Chondrocyte (in vitro differentiated cells): ENCODE data around the gene LRMDA. TPM values are rescaled to one million over a fixed set of nuclear protein-coding genes. Genes with fewer than 3 reads are reported as not detected.

Source experiments
- DNase-seq: peaks from one replicate; pipeline ENCODE4 v3.0.0; 2021; ENCODE audit warnings: mixed read lengths, low spot score
- H3K27ac Mint-ChIP-seq: one replicate; pipeline ENCODE4 v1.8.0; 2021; ENCODE audit warnings: mild to moderate bottlenecking, moderate library complexity, mixed read lengths; ENCODE audit not compliant: unreplicated experiment
- H3K27me3 Mint-ChIP-seq: 2 replicates; pipeline ENCODE4 v1.8.0; 2021; ENCODE audit warnings: low read depth, mixed read lengths
- H3K36me3 Mint-ChIP-seq: 2 replicates; pipeline ENCODE4 v1.8.0; 2021; ENCODE audit warnings: low read depth, mixed read lengths
- H3K4me1 Mint-ChIP-seq: 2 replicates; pipeline ENCODE4 v1.8.0; 2021; ENCODE audit warnings: low read depth, mild to moderate bottlenecking, mixed read lengths
- H3K4me3 Mint-ChIP-seq: one replicate; pipeline ENCODE4 v1.8.0; 2021; ENCODE audit warnings: mild to moderate bottlenecking, moderate library complexity, mixed read lengths; ENCODE audit not compliant: unreplicated experiment
- H3K9me3 Mint-ChIP-seq: 2 replicates; pipeline ENCODE4 v1.8.0; 2021; ENCODE audit warnings: low read depth, mixed read lengths
- total RNA-seq: library from RNA; stranded (reverse); gene quantifications from 3 replicates; pipeline ENCODE4 v1.2.1, GENCODE V29; 2021
- TF ChIP-seq, protein P1 (sequence below): fragments of 200-600 bp; sonication (generic); IDR thresholded peaks from 2 replicates; pipeline ENCODE4 v1.5.0; 2021; ENCODE audit warnings: antibody characterized with exemption, mild to moderate bottlenecking, moderate library complexity

The LRMDA gene
- total RNA-seq, 1 donor from 2014 or later, result 2.8 TPM

DNA sequence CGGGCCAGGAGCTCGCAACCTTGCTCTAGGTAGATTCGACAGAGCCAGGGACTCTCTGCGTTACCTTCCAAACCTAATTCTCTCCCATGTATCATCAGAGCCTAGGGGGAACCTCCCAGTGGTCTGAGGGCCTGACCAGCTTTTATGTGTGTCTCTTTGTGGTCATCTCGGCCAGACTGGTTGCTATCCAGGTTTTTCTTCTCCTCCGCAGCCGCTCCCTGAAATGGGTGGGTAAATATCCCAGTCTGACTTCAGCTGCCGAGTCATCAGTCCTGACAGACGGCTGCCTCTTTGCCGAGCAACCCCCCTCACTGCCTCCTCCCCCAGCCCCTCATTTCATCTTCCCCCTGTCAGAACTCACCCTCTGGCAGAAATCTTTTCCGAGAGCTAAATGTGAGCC is 578.1 kb downstream of the LRMDA start:
- Mint-ChIP-seq H3K27ac (no peak overlapping the region), H3K27me3 (peaks cover 36% of the 10 kb centered on the region), H3K4me3 (no peak overlapping the region), H3K9me3 (no peaks in the 10 kb centered on the region), H3K36me3 (no peaks in the 10 kb centered on the region), H3K4me1 (no peaks in the 10 kb centered on the region)
- DNase-seq, result no peak
- TF ChIP-seq, protein P1, sequence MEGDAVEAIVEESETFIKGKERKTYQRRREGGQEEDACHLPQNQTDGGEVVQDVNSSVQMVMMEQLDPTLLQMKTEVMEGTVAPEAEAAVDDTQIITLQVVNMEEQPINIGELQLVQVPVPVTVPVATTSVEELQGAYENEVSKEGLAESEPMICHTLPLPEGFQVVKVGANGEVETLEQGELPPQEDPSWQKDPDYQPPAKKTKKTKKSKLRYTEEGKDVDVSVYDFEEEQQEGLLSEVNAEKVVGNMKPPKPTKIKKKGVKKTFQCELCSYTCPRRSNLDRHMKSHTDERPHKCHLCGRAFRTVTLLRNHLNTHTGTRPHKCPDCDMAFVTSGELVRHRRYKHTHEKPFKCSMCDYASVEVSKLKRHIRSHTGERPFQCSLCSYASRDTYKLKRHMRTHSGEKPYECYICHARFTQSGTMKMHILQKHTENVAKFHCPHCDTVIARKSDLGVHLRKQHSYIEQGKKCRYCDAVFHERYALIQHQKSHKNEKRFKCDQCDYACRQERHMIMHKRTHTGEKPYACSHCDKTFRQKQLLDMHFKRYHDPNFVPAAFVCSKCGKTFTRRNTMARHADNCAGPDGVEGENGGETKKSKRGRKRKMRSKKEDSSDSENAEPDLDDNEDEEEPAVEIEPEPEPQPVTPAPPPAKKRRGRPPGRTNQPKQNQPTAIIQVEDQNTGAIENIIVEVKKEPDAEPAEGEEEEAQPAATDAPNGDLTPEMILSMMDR, result no peak

DNA sequence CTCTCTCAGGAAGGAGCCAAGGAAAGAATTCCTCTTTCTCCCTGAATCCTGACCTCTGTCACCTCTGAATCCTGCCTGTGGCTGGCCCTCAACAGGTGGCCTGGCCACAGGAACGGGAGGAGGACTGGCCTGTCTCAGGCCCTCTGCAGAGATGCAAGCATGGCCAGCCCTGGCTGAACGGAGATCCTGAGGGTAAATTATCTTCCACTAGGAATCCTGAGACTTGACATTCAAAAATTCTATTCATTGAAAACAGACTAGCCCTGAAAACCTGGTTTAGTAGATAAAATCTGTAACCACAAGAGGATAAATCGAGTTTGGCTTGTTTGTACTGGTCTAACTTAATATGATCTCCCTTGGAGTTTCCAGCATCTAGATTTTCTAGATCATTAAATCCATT is 579.3 kb downstream of the LRMDA start:
- DNase-seq, result no peak
- Mint-ChIP-seq H3K27ac (no peak overlapping the region), H3K27me3 (peaks cover 32% of the 10 kb centered on the region), H3K4me1 (no peaks in the 10 kb centered on the region), H3K9me3 (no peaks in the 10 kb centered on the region), H3K4me3 (no peak overlapping the region), H3K36me3 (no peaks in the 10 kb centered on the region)
- TF ChIP-seq, protein P1, result no peak

DNA sequence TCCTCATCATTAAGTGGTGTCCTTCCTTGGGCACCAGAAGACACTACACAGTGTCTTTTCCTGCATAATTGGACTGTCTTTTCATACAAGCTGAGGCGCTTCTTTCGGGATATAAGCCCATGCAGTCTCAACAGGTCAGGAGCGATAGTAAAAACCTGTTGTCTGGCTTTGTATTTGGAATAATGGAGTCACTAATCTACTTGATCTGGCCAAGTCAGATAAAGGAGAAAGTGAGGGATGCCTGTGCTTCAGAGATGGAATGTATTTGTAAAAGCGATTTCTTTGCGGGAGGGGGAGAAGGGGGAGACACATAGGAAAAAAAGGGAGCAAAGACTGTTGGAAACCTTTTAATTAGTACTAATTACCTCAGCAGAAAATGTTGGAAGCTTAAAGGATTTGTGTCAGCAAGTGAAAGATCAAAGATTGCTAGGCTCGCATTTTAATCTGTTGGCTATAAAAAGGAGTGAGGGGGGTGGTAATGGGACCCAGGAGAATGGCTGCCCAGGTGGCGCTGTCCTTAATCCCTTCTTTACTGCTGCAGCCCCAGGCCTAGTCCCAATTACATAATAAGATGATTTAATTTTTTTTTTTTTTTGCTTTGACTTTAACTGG is 581.4 kb downstream of the LRMDA start:
- no peaks in the 10 kb centered on the region for H3K9me3 Mint-ChIP-seq
- no peaks in the 10 kb centered on the region for H3K4me1 Mint-ChIP-seq
- TF ChIP-seq, protein P1, result no peak
- no peak overlapping the region for H3K4me3 Mint-ChIP-seq
- no peak for DNase-seq
- peaks cover 22% of the 10 kb centered on the region for H3K27me3 Mint-ChIP-seq
- no peak overlapping the region for H3K27ac Mint-ChIP-seq
- no peaks in the 10 kb centered on the region for H3K36me3 Mint-ChIP-seq

DNA sequence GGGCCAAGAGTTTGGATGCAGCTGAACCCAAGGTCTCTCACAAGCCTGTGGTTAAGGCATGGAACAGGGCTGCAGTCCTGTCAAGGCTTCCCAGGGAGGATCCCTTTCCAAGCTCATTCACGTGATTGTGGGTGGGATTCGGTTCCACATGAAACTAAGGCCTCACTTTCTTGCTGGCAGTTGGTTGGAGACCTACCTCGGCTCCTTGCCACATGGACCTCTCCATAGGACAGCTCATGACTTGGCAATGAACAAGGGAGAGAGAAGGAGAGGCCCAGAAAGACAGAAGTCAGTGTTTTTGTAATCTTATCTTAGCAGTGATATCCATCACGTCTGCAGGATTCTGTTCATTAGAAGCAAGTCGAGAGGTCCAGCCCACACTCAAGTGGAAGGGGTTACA is 583.8 kb downstream of the LRMDA start:
- TF ChIP-seq, protein P1, result no peak
- Mint-ChIP-seq H3K36me3 (no peaks in the 10 kb centered on the region), H3K4me3 (no peak overlapping the region), H3K4me1 (no peaks in the 10 kb centered on the region), H3K27ac (no peak overlapping the region), H3K27me3 (peaks cover 12% of the 10 kb centered on the region), H3K9me3 (no peaks in the 10 kb centered on the region)
- DNase-seq, result no peak

- peaks cover 6% of the 10 kb centered on the region for H3K27me3 Mint-ChIP-seq
- no peak for DNase-seq
Measured at GRCh38 chr10:76017026-76017732, 585.8 kb downstream of the LRMDA start.

More at GRCh38 chr10:76017026-76017732, 585.8 kb downstream of the LRMDA start:
- Mint-ChIP-seq H3K36me3 (no peaks in the 10 kb centered on the region), H3K27ac (no peak overlapping the region), H3K9me3 (no peaks in the 10 kb centered on the region), H3K4me3 (no peak overlapping the region), H3K4me1 (no peaks in the 10 kb centered on the region)
- TF ChIP-seq, protein P1, result no peak
